T-helper 9 cell (primary cell): ENCODE measurements around the gene FAM184A.
"Not testable (repeated sequence)": the region's sequence is repeated elsewhere in the genome, so short reads cannot be mapped to it uniquely, and the experiment has no call there.

Experiments used
- DNase-seq: peaks from one replicate; pipeline ENCODE4 v3.0.0-alpha.2; 2020

FAM184A gene

DNA sequence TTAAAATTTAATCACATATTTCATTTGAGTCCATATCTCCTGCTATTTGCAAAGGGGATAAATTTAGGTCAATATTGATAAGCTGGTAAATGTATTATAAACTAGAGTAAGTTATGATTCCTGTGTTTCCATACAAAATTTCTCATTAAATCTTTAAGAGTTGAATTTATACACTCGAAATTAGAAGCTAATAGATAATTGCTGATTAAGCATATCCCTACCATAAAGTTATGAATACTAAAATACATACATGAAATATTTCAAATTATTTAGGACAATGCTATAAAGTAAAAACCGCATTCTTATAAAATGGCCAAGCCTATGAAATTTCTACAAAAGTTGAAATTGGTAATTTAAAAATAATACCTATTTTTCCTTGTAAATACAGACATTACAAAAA lies 71.5 kb downstream of the FAM184A start:
- DNase-seq, result no peak

DNA sequence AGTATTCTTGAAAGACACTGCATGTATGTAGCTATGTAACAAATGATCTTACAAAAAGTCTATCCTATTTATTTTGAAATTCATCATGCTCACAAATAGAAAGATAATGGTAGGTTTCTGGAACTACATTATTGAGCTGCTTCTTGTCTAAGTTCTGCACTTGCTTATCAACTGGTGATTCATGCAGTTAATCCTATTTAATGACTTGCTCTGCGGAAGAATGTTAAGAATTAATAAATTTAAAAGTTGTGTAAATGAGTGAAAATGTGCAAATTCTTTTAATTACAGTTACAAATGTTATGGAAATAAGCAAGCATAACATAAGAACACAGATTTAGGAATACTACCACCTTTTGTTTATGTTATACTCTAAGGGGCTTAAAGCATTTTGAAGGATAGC lies 76.4 kb downstream of the FAM184A start:
- no peak for DNase-seq

DNA sequence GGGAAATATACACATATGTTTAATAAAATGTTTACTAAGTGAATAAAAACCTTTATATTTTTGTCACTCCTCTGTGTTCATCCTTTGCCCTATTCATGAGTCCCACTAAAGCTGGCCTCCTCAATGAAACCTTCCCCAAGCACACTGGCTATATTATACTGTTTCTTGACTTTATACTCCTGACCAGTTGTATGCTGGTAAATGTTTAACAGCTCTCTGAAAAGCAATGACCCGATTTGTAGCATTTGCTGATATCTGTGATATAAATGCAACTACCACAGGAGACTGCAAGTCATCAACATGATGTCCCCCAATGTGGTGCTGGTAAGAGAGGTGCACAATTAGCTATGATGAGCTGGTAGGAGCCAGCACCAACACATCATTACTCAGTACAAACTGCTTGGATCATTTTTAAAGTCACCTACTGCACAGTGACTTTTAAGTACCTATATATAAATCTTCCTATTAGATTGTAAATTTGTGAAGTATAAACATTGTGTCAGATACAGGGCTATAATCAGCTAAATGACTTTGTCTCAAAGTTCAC lies 78.9 kb downstream of the FAM184A start:
- DNase-seq, result no peak

DNA sequence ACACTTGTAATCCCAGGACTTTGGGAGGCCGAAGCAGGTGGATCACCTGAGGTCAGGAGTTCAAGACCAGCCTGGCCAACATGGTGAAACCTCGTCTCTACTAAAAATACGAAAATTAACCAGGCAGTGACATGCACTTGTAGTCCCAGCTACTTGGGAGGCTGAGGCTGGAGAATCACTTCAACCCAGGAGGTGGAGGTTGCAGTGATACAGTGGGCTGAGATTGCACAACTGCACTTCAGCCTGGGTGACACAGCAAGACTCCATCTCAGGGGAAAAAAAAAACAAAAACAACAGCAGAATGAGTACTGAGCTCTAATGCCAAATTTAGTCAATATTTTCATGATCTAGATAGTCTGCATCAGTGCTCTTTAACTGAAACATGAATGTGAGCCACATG lies 81.0 kb downstream of the FAM184A start:
- not testable (repeated sequence) for DNase-seq

DNA sequence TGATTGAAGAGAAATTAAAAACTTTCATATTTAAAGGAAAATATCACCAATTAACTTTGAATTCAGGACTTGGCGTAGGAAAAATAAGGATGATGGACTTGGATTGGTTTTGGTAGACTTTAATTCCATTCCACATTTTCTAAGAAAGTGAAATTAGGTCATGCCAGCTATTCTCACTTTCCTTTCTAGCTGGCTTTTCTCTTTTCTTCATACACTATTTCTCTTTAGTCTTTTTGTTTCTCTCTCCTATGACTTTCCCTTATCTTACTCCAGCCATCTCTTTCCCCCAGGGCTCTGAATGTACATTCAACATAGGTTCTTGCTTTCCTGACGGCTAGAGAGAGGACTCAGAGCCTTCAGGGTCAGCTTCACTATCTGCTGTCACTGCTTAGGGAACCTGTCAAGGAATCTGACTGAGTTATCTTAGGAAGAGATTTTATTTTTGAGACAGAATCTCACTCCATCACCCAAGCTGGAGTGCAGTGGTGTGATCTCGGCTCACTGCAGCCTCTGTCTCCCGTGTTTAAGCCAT lies 82.1 kb downstream of the FAM184A start:
- DNase-seq, result no peak

DNA sequence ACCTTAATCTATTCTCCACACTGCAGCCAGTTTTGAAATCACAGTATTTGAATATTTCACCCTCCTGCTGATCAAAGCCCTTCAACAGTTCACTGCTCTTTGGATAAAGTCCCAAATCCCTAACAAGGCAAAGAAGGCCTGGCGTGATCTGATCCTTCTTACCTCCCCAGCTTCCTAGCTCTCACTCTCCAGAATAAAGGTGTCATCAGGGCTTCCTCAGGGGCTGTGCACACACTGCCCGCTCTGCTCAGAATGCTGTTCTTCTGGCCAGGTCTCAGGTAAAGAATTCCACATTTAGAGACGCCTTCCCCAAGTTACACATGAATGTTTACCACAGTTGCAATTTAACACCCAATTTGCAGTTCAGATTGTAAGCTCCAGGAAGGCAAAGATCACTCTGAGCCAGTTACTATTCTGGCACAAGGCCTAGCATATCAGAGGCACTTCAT lies 84.6 kb downstream of the FAM184A start:
- no peak for DNase-seq

DNA sequence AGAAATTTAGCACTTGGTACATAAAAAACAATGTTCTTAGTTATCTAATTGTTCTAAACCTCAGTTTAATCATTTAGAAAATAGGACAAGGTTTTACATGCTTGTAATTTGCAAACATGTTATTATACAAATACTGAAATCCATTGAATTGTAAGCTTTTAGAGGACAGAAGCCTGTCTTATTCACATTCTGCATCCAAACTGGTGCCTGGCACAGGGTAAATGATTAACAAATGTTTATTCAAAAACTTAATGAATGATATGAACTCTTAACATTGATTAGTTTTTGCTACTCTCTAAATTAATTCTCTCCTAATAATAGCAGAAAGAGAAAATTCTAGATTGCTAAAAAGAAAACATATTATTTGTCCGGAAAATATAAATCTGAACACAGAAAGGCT lies 85.1 kb downstream of the FAM184A start:
- DNase-seq, result no peak

DNA sequence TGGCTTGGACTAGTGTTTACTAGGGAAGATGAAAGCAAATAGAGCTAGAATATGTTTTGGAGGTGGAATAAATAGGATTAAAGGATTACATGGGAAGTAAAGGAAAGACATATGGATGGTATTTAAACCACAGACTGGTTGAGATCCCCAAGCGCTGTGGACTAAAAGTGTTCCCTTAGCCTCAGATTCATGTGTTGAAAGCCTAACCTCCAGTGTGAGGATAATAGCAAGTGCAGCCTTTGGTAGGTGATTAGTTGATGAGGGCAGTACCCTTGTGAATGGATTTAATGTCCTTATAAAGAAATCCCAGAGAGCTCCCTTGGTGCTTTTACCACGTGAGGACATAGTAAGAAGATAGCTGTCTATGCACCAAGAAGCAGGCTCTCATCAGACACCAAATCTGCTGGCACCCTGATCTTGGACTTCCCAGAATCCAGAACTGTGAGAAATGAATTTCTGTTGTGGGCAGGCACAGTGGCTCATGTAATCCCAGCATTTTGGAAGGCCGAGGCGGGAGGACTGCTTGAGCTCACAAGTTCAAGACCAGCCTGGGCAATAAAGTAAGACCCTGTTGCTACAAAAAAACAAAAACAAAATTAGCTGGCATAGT lies 86.2 kb downstream of the FAM184A start:
- no peak for DNase-seq

DNA sequence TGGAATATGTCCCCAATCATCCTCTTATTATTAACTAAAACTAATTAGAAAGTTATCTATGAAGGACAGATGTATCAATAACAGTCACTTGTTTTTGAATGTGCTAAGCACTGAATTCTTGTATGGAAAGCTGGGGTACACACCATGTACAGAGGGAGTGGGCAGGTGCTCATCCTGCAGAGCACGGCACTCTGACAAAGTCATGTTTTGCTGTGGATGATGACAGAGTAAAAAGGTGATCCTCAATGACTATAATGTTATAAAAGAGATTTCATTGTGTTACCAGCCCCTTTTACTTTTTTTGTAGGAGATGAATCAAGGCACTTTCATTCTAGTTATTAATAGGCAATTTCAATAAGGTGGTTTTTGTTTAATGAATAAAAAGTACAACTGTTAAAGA lies 92.2 kb downstream of the FAM184A start:
- no peak for DNase-seq

DNA sequence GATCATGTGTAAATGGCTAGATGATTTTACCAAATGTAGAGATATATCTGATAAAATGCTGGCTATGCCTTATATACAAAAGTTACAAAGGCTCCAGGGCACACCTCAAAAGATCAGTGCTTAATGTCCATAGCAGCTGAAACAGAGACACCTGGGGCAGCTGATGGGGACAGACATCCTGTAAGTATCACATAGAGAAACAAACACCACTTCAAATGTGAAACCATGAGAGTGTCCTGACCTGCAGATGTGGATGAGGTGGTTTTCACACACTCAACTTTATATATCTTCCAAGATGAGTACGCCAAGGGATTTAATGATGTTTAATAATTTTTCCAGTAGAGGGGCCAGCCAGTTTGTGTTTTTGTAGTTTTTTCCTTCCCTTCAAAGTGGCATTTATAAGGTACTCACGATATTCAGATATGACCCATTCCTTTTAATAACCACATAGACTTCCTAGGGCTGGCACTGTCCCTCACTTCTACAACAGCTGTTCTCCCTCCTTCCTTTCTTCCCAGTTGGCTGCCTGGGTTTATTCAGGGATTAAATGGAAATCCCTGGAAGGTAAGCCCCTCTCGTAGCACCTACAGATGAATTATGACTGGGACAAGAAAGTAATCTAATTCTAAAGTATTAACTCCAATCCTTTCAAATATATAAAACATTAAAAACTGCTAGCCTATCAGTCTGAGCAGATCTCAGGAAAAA lies 93.2 kb downstream of the FAM184A start:
- no peak for DNase-seq

DNA sequence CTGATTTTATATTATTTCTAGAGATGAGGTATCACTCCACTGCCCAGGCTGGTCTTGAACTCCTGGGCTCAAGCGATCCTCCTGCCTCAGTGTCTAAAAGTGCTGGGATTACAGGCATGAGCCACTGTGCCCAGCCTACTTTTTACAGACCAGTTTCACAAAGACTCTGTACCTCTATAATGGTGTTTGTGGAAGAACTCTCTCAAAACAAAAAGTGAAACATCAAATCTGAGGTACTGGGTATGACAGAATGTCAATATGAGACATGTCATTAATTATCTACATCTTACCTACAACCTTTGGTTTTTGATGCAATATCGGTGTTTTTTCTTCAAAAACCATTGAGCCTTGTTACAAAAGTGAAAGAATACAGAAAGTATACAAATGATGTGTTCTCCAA lies 94.1 kb downstream of the FAM184A start:
- no peak for DNase-seq

DNA sequence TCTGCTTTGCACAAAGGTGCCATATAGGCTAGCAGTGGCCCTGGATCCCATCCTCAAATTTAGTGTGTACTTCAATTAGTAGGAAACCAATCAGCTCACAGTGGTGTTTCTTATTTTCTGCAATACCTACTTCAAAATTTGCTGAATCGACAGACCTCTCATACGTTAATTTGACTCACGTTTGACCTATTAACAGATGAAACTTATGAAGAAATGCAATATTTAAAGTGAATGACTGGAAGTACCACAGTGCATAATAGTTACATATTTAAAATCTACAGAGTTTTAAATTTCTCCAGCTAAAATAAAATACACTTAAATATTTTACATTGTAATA lies 95.9 kb downstream of the FAM184A start:
- DNase-seq, result no peak

DNA sequence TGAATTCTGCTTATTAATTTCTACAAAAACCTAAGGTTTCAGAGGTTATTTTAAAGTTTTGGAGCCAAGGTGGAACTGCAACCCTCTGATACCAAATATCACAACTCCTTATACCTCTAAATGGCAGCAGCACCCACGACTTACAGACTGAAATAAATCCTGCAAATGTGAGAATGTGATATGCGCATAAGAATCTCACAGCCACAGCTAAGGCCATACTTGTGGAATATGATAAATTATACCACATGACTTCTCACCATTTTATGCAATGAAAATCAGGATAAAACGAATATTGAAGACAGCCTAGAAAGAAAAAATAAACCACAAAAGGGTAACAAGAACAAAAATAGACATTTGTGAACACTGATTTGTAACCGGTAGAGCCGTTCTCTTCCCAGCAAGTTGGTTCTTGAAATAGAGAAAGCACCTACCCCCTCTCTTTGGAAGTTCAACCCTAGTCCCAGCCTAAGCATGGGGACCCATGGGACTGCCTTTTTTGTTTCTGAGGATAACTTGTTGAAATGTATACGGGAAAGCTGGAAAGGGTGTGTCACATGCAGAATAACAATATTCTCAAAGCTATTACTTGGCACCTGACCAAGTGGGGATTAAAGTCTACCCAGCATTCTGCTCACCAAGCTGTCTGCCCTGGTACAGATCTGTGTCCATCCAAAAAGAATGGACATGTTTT lies 96.4 kb downstream of the FAM184A start:
- DNase-seq, result no peak

DNA sequence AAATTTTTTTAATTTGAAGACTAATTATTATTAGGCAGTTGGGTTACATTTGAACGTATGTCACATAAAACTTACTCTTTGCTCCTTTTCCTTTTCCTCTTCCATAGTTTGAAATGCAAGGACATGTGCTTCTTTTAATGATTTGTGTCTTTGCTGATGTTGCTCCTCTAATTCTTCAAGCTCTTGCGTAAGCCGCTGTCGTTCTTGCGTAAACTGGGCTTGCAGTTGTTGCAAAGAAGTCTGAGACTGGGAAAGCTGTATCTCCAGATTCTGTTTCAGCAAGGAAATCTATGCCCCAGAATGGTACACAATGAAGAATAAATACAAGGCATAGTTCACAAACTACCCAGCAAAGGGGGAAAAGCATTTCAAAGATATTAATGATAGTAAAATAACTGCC lies 98.4 kb downstream of the FAM184A start:
- DNase-seq, result no peak

DNA sequence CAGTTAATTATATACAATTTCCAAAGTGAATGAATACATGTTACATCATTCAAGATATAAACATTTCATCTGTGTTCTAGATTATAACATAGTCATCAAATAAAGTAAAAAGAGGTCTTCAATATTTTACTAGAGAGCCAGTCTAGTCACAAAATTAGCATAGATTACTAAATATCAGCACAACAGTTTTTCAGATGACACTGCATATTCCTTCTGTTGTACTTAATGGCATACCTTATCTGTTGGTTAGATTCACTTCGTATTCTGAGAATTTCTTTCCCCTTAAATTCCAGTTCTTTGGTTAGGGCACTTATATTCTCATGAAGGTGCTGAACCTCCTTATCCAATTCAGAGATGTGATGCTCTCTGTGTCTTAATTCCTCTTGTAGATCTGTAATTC lies 103.7 kb downstream of the FAM184A start:
- no peak for DNase-seq

DNA sequence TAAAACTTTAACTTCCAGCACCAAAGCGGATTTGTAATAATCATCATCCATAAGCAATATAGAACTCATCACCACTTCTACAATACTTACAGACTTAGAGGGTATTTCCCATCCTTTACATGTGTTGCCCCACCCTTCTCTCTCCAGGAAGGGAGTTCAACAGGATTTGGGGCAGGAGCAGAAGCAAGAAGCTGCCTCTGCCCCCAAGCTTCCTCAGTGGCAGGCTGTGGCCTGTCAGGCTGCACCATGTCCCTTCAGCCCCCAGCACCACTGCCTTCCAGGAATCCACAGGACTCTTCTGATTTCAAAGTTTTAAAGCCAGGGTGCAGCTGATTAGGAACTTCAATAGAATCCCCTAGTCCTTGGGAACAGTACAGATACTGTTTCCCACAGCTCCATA lies 106.8 kb downstream of the FAM184A start:
- no peak for DNase-seq

DNA sequence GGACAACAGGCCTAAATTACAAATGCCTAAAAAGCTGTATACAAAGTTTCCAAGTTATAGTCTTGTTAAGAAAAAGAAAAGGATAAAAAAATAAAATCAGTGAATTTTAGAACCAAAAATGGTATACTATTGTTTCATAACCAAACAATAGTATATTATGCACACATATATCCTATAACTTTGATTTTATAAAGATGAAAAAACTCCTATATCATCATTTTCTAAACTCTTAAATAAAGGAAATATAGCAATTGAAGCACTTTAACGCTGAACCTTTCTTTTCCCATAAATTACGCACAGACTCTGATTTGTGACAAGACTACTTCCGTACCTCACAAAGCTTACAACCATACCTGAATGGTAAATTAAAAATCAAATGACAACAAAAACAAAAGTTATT lies 107.6 kb downstream of the FAM184A start:
- DNase-seq, result no peak

DNA sequence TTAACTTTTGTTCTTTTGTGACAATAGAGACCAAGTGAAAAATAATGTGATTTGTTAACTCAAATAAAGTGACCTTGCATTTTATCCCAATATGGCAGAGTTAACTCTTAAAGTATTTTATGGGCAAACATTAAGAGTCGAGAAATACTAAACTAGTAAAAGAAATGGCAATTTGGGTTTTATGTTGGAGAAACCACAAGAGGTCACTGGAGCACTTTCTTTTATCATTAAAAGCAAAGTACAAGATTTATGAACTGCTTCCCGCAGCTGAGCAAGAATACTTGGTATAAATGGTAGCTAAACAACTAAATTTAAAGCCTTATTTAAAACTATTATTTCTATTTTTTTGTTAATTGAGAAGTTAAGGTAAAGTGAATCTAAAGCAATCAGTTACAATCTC lies 110.0 kb downstream of the FAM184A start:
- DNase-seq, result no peak

DNA sequence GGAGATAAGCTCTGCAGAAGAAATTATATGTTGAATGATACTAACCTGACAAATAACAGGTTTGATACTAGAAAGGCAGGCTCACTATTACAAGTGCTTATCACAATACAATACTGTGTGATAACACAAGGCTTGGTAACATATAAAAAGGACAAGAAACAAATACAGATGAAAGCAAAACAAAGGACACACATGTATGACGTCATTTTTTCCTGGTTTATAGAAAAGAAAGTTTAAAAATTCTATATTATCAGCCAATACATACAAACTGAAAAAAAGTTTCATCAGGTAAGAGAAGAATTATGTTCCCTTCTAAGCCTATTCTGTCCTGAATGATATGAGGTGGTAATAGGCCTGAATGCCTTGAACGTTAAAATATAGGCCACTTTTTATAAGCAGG lies 111.2 kb downstream of the FAM184A start:
- no peak for DNase-seq

DNA sequence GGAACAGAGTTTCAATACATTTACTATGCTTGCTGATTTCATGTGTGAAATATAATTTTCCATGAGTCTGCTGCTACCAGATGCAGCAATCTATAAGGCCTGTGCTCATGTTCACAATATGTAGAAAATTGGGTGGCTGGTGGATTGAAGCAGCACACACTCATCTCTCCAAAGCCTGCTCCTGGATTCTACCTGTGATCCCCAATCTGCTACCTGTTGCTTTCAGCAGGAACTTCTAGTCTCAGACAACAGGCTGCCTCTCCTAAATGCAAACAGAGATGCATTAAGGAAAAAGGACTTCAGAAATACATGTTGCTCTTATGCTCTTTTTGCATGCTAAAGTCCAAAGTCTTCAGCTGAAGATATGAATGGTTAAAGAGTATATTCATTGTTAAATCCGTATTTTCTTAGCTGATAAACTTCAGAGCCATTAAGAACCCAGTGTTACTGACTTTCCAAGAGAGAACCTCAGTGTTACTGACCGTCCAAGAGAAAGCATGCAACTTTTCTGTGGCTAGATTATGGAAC lies 112.6 kb downstream of the FAM184A start:
- DNase-seq, result no peak

DNA sequence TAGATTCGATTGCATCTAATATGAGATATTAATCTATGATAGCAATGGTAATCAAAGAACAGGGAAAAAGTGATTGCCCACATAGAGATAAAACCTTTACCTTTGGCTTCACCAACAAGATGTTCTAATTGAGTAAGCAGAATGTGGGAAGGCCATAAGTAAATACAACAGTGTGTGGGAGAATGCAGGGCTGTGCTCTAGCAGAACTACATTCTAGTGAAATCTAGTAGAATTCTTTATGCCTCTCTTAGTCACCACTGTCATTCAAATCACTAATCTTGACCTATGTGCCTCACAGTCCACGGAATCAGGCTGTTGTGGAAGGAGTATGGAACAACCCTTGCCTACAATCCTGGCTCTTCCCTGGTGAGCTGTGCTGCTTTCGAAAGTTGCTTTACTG lies 113.1 kb downstream of the FAM184A start:
- DNase-seq, result no peak

DNA sequence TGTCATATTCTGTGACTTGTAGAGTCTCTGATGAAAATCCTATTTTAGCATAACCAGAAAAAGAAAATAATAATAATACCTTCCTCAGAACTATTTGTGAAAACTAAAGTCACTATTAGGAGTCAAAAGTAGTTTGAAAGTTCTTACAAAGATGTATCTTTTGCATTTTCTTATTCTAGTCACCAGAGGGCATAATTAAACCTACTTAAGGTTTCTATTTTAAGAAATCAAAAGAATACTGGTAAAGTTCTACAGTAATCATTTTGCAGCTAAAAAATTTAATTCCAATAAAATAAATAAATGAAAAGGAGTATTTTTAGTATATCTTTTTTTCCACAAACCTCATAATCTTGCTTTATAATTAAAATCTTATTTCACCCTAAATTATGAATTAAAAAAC lies 115.5 kb downstream of the FAM184A start:
- DNase-seq, result no peak

DNA sequence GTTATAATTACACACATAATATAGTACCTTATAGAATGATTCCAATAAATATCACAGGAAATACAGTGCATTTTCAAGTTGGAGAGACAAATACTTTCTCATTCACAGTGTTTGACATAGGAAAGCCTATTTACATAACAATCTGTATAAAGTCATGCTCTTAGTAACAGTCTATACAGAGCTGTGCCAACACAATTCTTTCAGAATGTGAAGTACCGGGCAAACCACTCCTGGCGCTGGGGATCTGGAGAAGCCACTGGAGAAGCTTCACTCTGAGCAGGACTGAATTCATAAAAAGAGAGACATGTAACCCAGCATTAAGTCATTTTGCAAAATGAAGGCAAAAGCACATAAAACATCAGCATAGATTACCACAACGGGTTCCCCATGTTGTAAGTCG lies 118.6 kb downstream of the FAM184A start:
- DNase-seq, result no peak

DNA sequence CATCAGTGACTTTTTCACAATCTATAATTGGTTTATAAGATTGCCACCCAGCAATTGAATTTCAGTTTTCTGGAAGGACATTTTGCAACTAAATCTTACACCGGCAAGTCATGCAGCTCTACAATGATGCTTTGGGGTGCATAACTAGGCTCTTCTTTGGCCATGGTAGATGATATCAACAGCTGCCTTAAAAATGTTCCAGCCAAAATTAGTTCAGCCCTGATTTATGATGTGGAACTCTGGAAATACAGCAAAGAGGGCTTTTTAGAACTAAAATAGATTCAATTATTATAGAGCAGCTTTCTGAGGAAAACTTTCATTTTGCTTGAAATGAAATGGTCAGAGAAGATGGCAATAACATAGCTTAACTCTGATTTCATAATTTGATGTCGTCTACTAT lies 125.1 kb downstream of the FAM184A start:
- DNase-seq, result no peak
